Fibroblast of skin of scalp (primary cell): ENCODE results near the gene SP5.
"Not testable (repeated sequence)": the region's sequence is repeated elsewhere in the genome, so short reads cannot be mapped to it uniquely, and the experiment has no call there.

ENCODE experiments used
- DNase-seq: peaks from one replicate; pipeline ENCODE4 v3.0.0-alpha.2; 2013

SP5 gene

GRCh38 chr2:170739507-170740046 lies 24.4 kb downstream of the SP5 start:
- DNase-seq = no peak

DNA sequence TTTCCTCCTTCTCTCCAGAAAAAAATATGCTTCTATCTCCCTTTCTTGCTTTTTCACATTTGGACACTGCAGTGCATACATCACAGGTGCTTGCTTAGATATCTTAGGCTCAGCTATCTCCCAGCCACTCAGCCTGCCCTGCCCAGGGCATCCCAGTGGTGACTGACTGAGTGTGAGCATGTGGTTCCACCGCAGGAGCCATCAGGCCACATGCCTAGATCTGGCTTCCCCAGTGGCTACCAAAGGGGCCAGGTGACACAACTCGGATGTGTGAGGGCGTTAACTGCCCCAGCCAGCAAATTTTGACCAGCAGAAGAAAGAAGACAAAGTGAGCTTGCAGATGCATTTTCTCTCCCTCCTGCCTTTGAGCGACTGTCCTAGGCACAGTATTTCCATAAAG lies 25.5 kb downstream of the SP5 start:
- no peak for DNase-seq

DNA sequence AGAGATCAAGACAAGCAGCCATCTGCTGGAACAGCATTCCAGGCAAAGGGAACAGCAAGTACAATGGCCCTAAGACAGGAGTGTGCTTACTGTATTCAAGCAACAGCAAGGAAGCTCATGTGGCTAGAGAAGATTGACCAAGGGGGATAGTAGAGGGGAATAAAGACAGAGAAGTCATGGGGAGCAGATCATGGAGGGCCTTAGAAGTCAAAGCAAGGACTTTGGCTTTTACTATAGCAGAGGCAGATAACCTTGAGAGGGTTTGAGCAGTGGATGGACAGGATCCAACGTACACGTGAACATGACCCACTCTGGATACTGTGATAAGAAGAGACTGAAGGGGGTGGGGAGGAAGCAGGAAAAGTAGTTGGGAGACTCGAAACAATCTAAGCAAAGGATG lies 26.9 kb downstream of the SP5 start:
- DNase-seq = no peak

- no peak for DNase-seq
Observed at GRCh38 chr2:170742896-170743529, 27.9 kb downstream of the SP5 start.

DNA sequence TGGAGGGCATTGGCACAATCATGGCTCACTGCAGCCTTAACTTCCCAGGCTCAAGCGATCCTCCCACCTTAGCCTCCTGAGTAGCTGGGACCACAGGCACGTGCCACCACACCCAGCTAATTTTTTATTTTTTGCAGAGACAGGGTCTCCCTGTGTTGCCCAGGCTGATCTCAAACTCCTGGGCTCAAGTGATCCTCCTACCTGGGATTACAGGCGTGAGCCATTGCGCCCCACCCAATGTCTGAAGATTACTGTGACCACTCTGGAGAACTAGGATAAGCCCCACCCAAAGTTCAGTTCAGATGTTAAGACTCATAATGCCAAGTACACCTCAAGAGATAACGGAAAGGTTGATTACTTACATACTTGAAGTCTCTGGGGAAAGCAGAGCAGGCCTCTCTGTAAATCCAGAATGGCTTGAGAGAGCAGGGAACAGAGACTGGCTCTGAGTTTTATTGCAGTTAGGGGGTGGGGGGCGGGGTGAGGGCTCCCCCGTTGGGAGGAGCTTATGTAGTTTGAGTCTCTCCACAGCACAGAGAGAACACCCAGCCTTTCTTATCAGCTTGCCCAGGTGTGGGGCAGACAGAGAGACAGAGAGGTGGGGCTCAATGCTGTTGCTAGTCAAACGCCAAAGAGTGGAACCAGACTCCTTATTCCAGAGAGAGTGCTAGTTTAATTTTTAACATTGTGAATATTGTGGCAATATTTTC lies 28.5 kb downstream of the SP5 start:
- no peak for DNase-seq

DNA sequence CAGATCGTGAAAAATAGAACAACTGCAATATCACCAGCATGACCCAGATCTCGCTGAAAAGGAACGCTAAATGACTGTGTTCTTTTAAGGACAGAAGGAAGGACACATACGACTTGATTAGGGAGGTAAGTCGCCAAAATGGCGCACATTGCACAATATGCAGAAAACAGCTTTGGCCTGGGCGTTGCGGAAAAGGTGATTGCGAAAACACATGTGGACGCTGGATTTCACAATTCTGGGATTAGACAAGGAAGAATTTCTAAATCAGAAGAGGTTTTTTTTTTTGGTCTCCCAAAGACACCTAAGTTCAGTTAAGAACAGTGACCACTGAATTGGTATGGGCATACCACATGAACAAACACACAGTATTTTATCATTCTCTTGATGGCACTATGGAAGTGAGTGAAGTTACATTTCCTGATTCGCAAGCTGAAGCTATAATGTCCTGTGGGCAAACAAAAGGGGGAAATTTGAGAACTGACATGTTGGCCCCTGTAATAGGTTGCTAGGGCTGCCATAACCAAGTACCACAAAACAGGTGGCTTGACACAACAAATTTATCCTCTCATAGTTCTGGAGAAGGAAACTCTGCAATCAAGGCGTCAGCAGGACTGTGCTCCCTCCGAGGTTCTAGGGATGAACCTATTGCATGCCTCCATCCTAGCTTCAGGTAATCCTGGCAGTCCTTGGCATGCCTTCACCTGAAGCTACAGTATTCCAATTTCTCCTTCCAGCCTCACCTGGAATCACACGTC lies 29.3 kb downstream of the SP5 start:
- DNase-seq = no peak

DNA sequence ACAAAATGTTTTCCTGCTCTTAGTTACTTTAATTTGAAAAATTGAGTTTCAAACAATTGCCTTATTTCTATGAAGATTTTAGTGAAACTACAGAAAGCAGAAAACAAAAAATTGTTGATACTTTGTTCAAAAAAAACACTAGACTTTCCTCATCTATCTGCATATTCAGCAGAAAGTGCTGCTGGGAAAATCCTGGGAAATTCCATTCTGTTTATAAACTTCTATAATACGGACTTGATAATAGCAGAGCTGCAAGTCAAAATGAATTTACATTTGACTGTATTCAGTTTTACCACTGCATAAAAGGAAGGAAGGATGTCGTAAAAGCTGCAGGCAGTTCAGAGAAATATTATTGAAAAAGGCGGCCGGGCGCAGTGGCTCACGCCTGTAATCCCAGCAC lies 30.2 kb downstream of the SP5 start:
- DNase-seq = no peak

DNA sequence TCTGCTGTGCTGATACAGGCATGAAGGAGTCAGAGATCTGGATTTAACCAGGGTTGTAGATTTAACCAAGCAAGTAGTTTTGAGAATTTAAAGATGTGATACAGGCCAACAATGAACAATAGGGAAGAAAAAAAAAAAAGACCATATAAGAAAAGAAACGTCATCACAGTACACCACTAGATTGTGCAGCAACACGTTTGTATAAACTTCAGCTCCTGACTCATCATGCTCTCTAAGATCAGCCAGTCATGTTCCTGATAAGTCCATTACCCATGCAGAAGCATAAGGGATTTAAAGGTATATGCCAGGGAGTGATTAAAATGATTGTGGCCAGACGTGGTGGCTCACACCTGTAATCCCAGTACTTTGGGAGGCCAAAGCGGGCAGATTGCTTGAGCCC lies 32.8 kb downstream of the SP5 start:
- DNase-seq = peak; percentile 51

DNA sequence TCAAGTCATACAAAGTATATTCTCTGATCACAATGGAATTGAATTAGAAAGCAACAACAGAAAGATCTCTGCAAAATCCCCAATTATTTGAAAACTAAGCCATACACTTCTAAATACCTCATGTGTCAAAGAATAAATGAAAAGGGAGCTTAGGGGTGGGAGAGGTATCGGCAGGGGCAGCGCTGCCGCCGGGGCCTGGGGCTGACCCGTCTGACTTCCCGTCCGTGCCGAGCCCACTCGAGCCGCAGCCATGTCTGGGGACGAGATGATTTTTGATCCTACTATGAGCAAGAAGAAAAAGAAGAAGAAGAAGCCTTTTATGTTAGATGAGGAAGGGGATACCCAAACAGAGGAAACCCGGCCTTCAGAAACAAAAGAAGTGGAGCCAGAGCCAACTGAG lies 36.4 kb downstream of the SP5 start:
- DNase-seq = not testable (repeated sequence)

- DNase-seq = no peak
Observed at GRCh38 chr2:170761572-170761971, 46.4 kb downstream of the SP5 start.

GRCh38 chr2:170762760-170763159 lies 47.6 kb downstream of the SP5 start:
- DNase-seq = no peak

DNA sequence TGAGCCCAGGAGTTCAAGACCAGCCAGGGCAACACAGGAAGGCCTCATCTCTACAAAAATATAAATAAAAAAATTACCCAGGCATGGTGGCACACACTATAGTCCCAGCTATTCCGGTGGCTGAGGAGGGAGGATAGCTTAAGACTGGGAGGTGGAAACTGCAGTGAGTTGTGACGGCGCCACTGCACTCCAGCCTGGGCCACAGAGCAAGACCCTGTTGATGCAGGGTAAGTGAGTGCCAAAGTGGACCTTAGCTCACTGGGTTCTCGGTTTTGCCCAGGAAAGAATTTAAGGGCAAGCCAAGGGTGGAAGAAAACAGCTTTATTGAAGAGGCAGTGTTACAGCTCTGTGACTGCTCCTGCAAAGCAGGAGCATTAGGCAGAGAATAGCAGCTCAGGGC lies 48.1 kb downstream of the SP5 start:
- DNase-seq = no peak

GRCh38 chr2:170764880-170765261 lies 49.7 kb downstream of the SP5 start:
- no peak for DNase-seq

DNA sequence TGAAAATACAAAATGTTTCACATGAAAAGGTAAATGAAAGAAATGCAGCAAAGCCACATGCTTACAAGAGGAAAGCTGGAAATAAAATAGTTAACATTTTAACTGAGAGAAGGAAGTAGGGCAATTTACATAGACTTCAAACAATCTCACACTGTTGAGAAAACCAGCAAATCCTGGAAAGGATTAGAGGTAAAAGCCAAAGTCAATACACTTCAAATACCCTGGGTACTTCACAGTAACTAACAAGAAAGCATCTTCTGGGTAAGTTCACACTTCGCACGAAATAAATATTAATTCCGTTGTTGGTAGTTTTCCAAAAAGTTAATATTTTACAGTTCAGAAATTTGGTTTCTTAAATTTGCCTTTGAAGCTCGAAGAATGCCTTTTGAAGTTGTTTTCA lies 51.6 kb downstream of the SP5 start:
- DNase-seq = no peak
